ENCODE data around the gene CREB3. TPM values are rescaled to one million over a fixed set of nuclear protein-coding genes. Genes with fewer than 3 reads are reported as not detected.

The CREB3 gene
- total RNA-seq, 1 donor: 56.1 TPM

DNA sequence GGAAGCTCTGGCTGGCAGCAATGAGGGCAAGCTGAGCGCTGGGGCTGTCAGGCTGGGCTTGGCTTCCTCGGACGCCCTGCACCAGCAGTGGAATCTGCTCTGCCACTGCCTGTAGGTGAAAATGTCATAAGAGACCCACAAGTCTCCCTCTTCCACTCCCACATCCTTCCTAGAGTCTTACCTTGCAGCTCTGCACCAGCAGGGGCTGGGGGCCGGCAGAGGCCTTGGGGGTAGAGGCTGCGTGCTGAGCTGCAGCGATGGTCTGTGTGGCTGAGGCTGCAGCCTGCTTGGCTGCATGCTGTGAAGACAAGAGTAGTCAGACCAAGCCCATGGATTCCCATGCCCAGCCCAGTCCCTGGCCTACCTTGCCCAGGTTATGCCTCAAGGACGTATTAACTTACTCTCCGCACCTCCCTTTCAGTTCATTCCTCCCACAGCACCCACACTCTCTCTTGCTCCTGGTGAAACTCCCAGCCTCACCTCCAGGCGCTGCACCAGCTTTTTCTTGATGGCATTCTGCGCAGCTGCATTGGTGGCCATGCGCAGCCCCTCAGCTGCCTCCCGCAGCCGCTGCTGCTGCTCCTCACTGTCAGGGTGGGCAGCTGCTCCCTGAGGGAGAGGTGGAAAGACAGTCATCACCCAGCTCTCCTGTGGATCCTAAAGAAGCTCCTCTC lies 17.8 kb upstream of the CREB3 start:
- DNase-seq (ENCODE audit: low read depth): no peak
- no peak overlapping the region for H3K4me3 ChIP-seq (ENCODE audit: low read depth, low read length)
- TF ChIP-seq, protein P1, sequence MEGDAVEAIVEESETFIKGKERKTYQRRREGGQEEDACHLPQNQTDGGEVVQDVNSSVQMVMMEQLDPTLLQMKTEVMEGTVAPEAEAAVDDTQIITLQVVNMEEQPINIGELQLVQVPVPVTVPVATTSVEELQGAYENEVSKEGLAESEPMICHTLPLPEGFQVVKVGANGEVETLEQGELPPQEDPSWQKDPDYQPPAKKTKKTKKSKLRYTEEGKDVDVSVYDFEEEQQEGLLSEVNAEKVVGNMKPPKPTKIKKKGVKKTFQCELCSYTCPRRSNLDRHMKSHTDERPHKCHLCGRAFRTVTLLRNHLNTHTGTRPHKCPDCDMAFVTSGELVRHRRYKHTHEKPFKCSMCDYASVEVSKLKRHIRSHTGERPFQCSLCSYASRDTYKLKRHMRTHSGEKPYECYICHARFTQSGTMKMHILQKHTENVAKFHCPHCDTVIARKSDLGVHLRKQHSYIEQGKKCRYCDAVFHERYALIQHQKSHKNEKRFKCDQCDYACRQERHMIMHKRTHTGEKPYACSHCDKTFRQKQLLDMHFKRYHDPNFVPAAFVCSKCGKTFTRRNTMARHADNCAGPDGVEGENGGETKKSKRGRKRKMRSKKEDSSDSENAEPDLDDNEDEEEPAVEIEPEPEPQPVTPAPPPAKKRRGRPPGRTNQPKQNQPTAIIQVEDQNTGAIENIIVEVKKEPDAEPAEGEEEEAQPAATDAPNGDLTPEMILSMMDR (IDR thresholded peaks at IDR 0.05; ENCODE audit: insufficient read depth, low read length): no peak

DNA sequence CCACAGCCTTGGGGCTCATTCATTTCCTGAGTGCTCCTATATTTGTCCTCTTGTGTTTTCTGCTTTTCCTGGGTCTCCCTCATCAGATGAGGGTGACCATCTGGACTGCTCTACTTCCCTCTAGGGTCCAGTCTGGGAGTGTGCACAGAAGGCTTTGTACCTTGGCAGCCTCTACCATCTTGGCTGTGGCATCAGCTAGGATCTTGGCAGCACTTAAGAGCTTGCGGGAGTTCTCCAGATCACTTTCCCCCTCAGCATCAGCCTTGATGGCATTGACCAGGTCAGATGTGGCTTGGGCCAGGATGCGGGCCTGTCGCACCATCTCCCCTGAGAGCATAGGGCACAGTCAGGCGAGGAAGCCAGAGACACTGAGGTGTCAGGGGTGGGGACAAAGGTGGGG lies 16.2 kb upstream of the CREB3 start:
- TF ChIP-seq, protein P1 (IDR thresholded peaks at IDR 0.05; ENCODE audit: insufficient read depth, low read length): no peak
- no peak for DNase-seq (ENCODE audit: low read depth)

DNA sequence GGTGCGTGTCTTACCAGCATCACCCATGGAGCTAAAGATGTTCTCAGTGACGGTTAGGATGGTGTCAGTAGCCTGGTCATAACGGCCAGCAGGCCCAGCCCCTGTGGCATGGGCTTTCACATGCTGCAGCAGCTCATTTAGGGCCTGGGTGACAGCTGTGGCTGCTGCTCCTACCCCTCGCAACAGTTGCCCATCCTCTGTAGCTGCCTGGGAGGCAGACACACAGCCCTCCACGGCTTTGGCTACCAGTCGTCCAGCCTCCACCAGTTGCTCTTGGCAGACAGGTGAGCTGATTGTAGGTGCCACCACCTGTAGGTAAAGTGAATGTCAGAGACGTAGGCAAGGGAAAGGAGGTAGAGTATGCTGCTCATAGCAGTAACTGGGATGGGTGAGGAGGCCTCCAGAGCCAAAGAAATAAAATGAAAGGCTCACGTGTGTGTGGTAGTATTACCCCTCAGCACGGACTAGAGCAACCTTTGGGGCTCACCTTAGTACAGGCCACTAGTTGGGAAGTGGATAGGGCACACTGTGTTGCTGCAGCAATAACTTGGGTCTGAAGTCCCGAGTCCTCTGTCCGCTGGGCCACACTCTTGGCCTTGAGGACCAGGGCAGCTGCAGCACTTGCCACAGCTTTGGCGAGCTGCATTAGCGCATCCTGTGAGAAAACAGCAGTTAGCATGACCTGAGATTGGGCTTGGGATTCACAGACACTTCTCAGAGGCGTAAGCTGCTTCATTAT lies 15.2 kb upstream of the CREB3 start:
- no peak for DNase-seq (ENCODE audit: low read depth)
- TF ChIP-seq, protein P1 (IDR thresholded peaks at IDR 0.05; ENCODE audit: insufficient read depth, low read length): no peak

More for the DNA sequence above, 16.2 kb upstream of the CREB3 start:
- H3K4me3 ChIP-seq (ENCODE audit: low read depth, low read length): no peak overlapping the region

DNA sequence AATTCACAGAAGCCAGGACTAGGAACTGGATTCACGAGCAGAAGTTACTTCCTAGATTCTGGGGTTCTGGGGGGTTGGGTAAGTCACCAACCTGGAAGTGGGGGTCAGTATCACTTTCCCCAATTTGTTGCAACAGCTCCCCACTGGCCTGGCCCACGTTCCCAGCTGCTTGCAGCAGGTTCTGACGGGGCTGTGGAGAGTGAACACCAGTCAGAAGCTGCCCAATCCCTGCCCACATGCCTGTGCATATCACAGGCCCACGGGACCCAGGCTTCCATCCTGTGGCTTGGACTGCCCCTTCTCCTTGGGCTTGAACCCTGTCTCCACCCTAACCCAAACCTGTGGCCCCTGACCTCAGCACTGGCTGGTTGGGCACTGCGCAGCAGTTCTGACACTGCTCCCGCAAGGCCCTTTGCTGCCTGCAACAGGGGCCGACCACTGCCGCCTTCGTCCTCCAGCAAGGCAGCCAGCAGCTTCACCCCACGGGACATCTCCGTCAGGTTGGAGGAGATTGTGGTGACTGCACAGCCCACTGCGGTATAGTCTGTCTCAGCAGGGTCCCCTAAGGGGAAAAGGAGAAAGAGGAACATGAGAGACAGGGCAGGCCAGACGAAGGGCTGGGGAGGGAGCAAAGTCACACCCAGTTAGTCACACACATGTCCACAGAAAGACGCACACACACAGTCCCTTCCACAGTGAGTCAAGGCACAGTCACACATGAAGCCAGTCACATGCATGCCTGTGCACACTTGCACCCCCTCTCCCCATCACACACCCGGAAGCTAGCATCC lies 13.6 kb upstream of the CREB3 start:
- TF ChIP-seq, protein P1 (IDR thresholded peaks at IDR 0.05; ENCODE audit: insufficient read depth, low read length): no peak
- no peak overlapping the region for H3K4me3 ChIP-seq (ENCODE audit: low read depth, low read length)
- DNase-seq (ENCODE audit: low read depth): no peak

More for the DNA sequence above, 15.2 kb upstream of the CREB3 start:
- no peak overlapping the region for H3K4me3 ChIP-seq (ENCODE audit: low read depth, low read length)

DNA sequence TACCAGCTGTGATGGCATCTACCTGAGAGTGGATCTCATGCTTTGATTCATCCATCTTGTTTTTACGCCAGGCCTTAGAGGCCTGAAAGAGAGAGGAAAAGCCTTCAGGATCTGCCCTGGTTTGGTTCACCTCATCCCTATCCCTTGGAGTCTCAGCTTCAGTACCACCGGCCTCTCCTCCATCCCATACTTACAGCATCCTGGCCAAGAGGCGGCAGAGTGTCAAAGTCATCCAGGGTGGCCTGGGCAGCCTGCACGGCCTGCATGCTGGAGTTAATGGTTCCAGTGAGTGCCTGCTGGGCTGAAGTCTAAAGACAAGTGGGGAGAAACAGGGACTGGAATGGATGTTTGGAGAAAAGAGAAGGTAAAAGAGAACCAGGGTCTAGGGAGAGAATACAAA lies 12.9 kb upstream of the CREB3 start:
- no peak overlapping the region for H3K4me3 ChIP-seq (ENCODE audit: low read depth, low read length)
- DNase-seq (ENCODE audit: low read depth): no peak
- TF ChIP-seq, protein P1 (IDR thresholded peaks at IDR 0.05; ENCODE audit: insufficient read depth, low read length): no peak

DNA sequence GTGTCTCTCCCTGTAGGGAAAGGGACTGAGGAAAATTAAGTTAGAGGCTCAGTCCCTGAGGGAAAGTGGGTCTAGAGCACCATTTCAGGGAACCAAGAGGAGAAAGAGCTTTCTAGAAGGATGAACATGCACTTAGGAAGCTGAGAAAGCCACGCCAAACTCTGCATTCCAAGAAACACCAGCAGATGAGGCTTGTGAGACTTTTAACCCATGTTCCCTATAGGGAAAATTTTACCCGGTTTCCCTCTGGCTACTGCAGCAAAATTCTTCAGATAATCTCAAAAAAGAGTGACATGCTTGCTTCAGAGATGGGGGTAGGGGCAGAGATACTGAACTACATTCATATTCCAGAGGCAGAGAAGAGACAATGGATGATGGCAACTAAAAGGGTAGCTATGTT lies 9.0 kb upstream of the CREB3 start:
- TF ChIP-seq, protein P1 (IDR thresholded peaks at IDR 0.05; ENCODE audit: insufficient read depth, low read length): no peak

More for the DNA sequence above, 9.0 kb upstream of the CREB3 start:
- H3K4me3 ChIP-seq (ENCODE audit: low read depth, low read length): no peak overlapping the region
- DNase-seq (ENCODE audit: low read depth): no peak
